Activated CD8-positive, alpha-beta T cell treated with anti-CD3 and anti-CD28 coated beads for 36 hours (primary cell): ENCODE results near the gene DVL2. TPM values are rescaled to one million over a fixed set of nuclear protein-coding genes. Genes with fewer than 3 reads are reported as not detected.

Source experiments
- ATAC-seq: fragments of 200-7000 bp; cut with Tn5 transposase; one replicate; pipeline ENCODE4 v1.10.0; 2021; ENCODE audit warnings: mild to moderate bottlenecking, moderate library complexity
- CTCF ChIA-PET: fragments of 350-600 bp; sonication (Branson Sonifier 250); formaldehyde crosslinking; loops from one replicate; lab custom pipeline; 2021; ENCODE audit warnings: antibody characterized with exemption; lab: Charles Lee
- POLR2A ChIA-PET: fragments of 350-600 bp; sonication (Branson Sonifier 250); formaldehyde crosslinking; loops from one replicate; lab custom pipeline; 2021; ENCODE audit warnings: antibody characterized with exemption; lab: Charles Lee
- DNase-seq: peaks from one replicate; pipeline ENCODE4 v3.0.0-alpha.2; 2020
- H3K27ac Mint-ChIP-seq: one replicate; pipeline ENCODE4 v1.8.0; 2021; ENCODE audit warnings: mild to moderate bottlenecking, mixed read lengths
- H3K27me3 Mint-ChIP-seq: one replicate; pipeline ENCODE4 v1.8.0; 2021; ENCODE audit warnings: mixed read lengths
- H3K36me3 Mint-ChIP-seq: one replicate; pipeline ENCODE4 v1.8.0; 2021; ENCODE audit warnings: low read depth, mixed read lengths
- H3K4me1 Mint-ChIP-seq: one replicate; pipeline ENCODE4 v1.8.0; 2021; ENCODE audit warnings: low read depth, mixed read lengths
- H3K4me3 Mint-ChIP-seq: one replicate; pipeline ENCODE4 v1.8.0; 2021; ENCODE audit warnings: mild to moderate bottlenecking, moderate library complexity, mixed read lengths
- H3K9me3 Mint-ChIP-seq: one replicate; pipeline ENCODE4 v1.8.0; 2021; ENCODE audit warnings: mixed read lengths
- intact Hi-C: fragments of 100-400 bp; cut with micrococcal nuclease; formaldehyde crosslinking; loops from one replicate; pipeline ENCODE4 v1.10.0; 2022
- total RNA-seq, 2 experiments: library from RNA; stranded (reverse); gene quantifications; one replicate each; pipeline ENCODE4 v1.2.3, GENCODE V29; 2021
- TF ChIP-seq, protein P1 (sequence below): fragments of 200-600 bp; IDR thresholded peaks from one replicate; pipeline ENCODE4 v1.8.0; 2022; ENCODE audit warnings: antibody characterized with exemption, mild to moderate bottlenecking

The DVL2 gene
- total RNA-seq, 2 experiments from 2014 or later: 50.0 to 53.6 TPM

DNA sequence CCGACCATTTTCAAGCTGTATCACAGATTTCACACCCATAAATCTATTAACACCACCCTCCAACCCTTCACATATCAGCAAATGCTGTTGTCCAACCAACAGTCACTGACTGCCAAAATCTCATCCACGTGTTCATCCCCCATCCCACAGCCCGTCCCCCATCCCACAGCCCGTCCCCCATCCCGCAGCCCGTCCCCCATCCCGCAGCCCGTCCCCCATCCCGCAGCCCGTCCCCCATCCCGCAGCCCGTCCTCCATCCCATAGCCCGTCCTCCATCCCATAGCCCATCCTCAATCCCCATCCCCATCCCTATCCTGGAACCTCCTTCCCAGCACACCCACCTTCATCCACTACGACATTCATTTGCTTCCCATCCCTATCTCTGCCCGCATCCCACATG is 28.8 kb downstream of the DVL2 start:
- no peaks in the 10 kb centered on the region for H3K36me3 Mint-ChIP-seq
- H3K4me1 Mint-ChIP-seq: peaks cover 28% of the 10 kb centered on the region
- DNase-seq (no peak), ATAC-seq (no peak)
- no peaks in the 10 kb centered on the region for H3K9me3 Mint-ChIP-seq
- ChIA-PET POLR2A (interaction anchor here (1.0 to 1.2 kb wide), 2 partner anchors 8 to 29 kb away, joined by 4 read pairs; partner anchors contain the start of gene DVL2), CTCF (no interaction called here)
- H3K27me3 Mint-ChIP-seq: peaks cover 3% of the 10 kb centered on the region
- H3K4me3 Mint-ChIP-seq: peak overlapping the region; percentile 76
- H3K27ac Mint-ChIP-seq: peak overlapping the region; percentile 93
- intact Hi-C loops: no loop called here
- TF ChIP-seq, protein P1, sequence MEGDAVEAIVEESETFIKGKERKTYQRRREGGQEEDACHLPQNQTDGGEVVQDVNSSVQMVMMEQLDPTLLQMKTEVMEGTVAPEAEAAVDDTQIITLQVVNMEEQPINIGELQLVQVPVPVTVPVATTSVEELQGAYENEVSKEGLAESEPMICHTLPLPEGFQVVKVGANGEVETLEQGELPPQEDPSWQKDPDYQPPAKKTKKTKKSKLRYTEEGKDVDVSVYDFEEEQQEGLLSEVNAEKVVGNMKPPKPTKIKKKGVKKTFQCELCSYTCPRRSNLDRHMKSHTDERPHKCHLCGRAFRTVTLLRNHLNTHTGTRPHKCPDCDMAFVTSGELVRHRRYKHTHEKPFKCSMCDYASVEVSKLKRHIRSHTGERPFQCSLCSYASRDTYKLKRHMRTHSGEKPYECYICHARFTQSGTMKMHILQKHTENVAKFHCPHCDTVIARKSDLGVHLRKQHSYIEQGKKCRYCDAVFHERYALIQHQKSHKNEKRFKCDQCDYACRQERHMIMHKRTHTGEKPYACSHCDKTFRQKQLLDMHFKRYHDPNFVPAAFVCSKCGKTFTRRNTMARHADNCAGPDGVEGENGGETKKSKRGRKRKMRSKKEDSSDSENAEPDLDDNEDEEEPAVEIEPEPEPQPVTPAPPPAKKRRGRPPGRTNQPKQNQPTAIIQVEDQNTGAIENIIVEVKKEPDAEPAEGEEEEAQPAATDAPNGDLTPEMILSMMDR: no peak

DNA sequence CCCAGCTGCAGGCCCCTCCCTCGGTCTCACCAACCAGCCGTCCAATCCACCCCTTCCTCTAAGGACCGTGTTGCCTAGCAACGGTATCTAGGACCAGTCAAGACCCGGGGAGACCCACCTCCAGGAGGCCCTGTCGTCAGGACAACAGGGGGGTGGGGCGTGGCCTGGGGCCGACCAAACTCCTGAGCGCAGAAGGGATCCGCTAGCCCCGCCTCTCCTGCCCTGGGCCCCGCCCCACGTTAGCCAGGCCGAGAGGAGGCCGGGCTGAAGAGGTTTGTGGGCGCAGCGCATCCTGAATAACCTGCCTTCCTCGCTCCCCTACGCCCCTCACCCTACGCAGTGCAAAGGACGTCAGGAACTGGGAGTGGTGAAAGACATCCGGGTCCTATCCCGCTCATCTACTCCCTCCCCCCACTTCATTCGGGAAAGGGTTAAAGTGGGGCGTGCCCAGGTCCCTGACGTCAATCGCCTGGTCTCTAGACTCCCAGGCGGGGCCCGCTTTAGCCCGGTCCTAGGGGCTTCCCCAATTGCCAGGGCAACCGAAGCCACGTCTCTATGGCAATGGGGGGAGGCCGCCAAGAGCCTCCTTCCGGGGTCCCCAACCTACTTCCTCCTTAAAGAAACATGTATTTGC is 29.4 kb downstream of the DVL2 start:
- Mint-ChIP-seq H3K36me3 (no peaks in the 10 kb centered on the region), H3K4me3 (peak overlapping the region; percentile 76), H3K27me3 (peaks cover under 1% of the 10 kb centered on the region), H3K27ac (peak overlapping the region; percentile 93), H3K9me3 (no peaks in the 10 kb centered on the region), H3K4me1 (peaks cover 28% of the 10 kb centered on the region)
- ChIA-PET POLR2A (interaction anchor here (1.0 to 1.2 kb wide), 3 partner anchors 9 to 30 kb away, joined by 3 to 4 read pairs (median 4); partner anchors contain the start of genes ACADVL, DLG4 and DVL2), CTCF (interaction anchor here (1.0 kb wide), 1 partner anchor 27 kb away, joined by 4 read pairs; no protein-coding TSS in a partner anchor)
- DNase-seq: peak; percentile 98
- intact Hi-C loops: no loop called here
- TF ChIP-seq, protein P1: no peak
- peak; percentile 91 for ATAC-seq

DNA sequence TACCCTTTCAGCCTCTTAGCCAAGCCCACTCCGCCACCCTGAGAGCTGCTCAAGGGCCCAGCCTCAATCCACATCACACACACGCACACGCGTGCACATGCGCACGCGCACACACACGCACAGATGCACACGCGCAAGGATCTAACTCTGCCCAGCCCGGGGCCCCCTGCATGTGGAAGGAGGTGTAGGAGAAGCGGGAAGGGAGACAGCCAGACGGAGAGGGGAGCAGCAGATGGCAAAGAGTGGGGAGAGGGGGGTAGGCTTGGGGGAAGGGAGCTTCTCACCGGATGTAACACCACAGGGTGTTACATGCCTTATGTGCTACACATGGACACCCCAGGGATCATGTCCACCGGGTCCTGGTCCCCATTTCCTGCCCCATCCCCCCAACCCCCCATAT is 30.0 kb downstream of the DVL2 start:
- H3K27me3 Mint-ChIP-seq: no peaks in the 10 kb centered on the region
- no peaks in the 10 kb centered on the region for H3K9me3 Mint-ChIP-seq
- H3K4me3 Mint-ChIP-seq: peak overlapping the region; percentile 76
- DNase-seq: no peak
- peak overlapping the region; percentile 93 for H3K27ac Mint-ChIP-seq
- ATAC-seq: peak; percentile 9
- intact Hi-C loops: no loop called here
- CTCF ChIA-PET: interaction anchor here (1.0 kb wide), 1 partner anchor 26 kb away, joined by 4 read pairs; no protein-coding TSS in a partner anchor
- TF ChIP-seq, protein P1: no peak
- peaks cover 28% of the 10 kb centered on the region for H3K4me1 Mint-ChIP-seq
- POLR2A ChIA-PET: interaction anchor here (1.1 to 1.2 kb wide), 2 partner anchors 15 to 171 kb away, joined by 3 read pairs; partner anchors contain the start of genes ACADVL and DLG4
- no peaks in the 10 kb centered on the region for H3K36me3 Mint-ChIP-seq

DNA sequence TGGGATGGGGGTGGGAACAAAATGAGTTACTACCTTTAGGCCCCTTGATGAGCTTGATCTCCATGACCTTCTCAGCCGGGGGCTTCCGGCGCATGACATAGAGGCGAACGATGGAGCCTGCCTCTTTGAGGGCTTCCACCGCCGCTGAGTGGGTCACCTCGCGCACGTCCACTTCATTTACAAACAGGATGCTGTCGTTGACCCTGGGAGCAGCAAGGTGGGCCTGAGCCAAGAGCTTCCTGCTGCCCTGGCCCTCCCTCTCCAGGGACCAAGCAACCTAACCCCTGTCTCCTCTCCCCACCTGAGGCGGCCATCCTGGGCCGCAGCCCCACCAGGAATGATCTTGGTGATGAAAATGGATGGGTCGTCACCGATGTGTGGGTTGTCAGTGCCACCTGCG is 30.9 kb downstream of the DVL2 start:
- intact Hi-C loops: no loop called here
- Mint-ChIP-seq H3K4me3 (no peak overlapping the region), H3K9me3 (no peaks in the 10 kb centered on the region), H3K4me1 (peaks cover 28% of the 10 kb centered on the region), H3K36me3 (no peaks in the 10 kb centered on the region), H3K27ac (peak overlapping the region; percentile 21), H3K27me3 (no peaks in the 10 kb centered on the region)
- ChIA-PET CTCF (interaction anchor here (0.7 kb wide), 1 partner anchor 157 kb away, joined by 3 read pairs; no protein-coding TSS in a partner anchor), POLR2A (interaction anchor here (0.6 to 1.1 kb wide), 3 partner anchors 9 to 176 kb away, joined by 3 read pairs; no protein-coding TSS in a partner anchor)
- TF ChIP-seq, protein P1: no peak
- ATAC-seq: no peak
- DNase-seq: no peak
